ENCODE results near the gene DNAAF9. TPM values are rescaled to one million over a fixed set of nuclear protein-coding genes. Genes with fewer than 3 reads are reported as not detected.

The DNAAF9 gene
- total RNA-seq, result 13.0 and 13.4 TPM in 2 replicates

DNA sequence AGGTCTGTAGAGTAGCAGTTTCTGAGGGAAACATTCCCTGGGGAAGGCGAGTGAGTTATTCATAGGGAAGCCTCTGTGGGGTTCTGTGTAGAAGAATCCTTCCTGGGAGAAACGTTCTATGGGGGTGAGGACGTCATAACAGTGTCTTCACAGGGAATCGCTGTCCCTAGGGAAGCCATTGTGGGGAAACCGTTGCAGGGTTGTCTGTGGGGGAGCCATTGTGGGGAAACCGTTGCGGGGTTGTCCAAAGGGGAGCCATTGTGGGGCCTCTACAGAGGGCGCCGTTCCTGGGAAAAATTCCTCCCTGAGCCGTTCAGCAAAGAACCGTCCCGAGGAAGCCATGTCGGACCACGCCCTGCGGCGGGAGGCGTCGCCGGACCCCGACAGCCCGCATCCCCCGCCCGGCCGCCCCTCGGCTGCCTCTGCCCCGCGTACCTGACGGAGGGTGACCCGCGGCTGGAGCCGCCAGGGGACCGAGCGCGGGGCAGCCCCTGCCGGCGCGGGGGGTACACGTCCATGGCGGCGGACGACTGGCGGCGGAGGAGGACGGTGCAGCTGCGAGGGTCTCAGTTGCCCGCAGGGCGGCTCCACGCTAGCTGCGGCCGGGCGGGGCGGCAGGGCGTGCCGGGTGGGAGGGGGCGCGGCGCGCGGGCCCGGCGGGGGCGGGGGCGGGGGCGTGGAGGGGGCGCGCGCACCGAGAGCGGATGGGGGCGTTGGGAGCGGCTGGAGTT lies at the start of gene DNAAF9:
Gene DNAAF9, minus strand, starts transcription at position 630 of the 731 bp plus-strand sequence. Its CDS starts 112 bp downstream, at position 518.

Other genes starting within 250 kb of the DNAAF9 start
- gene FASTKD5, start 247.8 kb downstream of the DNAAF9 start, total RNA-seq, result 13.4 and 17.2 TPM in 2 replicates
- gene UBOX5, start 247.8 kb downstream of the DNAAF9 start, total RNA-seq, result 2.4 and 2.9 TPM in 2 replicates
- gene LZTS3, start 234.1 kb downstream of the DNAAF9 start, total RNA-seq, result 2.2 and 5.9 TPM in 2 replicates
- 29.4 and 30.3 TPM in 2 replicates for gene DDRGK1, start 203.0 kb downstream of the DNAAF9 start, total RNA-seq
- 34.7 and 43.0 TPM in 2 replicates for gene ITPA, start 198.2 kb downstream of the DNAAF9 start, total RNA-seq
- gene SLC4A11, start 168.5 kb downstream of the DNAAF9 start, total RNA-seq, result 7.8 and 8.9 TPM in 2 replicates
- 37.3 and 47.4 TPM in 2 replicates for gene ATRN, start 63.3 kb upstream of the DNAAF9 start, total RNA-seq